Ureter (tissue), 1 donor: ENCODE data around the gene ADAM10. TPM values are rescaled to one million over a fixed set of nuclear protein-coding genes. Genes with fewer than 3 reads are reported as not detected.

Experiments used
- DNase-seq: peaks from one replicate; pipeline ENCODE4 v3.0.0-alpha.2; 2020; ENCODE audit warnings: low spot score
- total RNA-seq: library from RNA; stranded (reverse); gene quantifications from one replicate; pipeline ENCODE4 v1.2.4, GENCODE V29; 2023
- donor health status: DM: yes; HTN: yes; CAD: no.

ADAM10 gene
- total RNA-seq, 1 donor from 2014 or later = 315 TPM

DNA sequence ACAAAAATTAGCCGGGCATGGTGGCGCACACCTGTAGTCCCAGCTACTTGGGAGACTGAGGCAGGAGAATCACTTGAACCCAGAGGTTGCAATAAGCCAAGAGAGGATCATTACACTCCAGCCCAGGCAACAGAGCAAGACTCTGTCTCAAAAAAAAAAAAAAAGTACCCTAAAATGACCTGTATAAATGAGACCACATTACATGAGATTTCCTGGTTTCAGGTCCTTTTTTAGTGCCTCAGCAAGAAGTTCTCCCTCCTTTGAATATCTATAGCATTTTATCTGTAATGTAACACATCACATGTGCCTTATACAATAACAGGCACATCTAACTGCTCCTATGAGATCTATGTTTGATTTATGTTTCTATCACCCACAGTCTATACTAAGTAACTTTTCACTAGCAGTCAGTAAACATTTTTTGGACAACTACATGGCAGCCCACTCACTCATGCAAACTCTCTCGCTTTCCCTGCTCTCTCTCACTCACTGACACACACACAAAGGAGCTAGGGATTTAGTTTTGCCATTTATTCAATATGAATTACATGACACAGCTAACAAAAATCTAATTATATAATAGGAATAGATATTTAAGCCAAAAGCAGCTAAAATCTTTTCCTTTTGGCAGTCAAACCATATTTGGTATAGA lies 34.1 kb downstream of the ADAM10 start:
- DNase-seq = no peak

DNA sequence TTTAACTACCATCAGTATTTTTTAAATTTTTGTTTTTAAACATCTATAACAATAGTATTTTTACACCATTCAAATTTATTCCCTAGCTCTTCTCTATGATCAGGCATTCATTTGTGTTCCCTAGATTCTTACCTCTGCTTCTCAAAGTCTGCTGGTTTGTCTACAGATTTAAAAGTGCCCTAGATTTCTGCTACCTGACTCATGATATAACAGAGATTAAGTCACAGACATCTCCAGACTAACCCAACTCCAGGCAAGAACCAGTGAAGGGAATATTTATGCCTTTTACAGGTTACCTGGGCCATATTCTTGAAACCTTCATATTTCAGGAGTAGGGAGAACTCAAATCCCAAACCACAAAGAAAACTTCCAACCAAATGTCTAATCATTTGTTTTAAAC lies 38.8 kb downstream of the ADAM10 start:
- no peak for DNase-seq

- DNase-seq = no peak
These were observed 42.1 kb downstream of the ADAM10 start for GRCh38 chr15:58707397-58707796.

DNA sequence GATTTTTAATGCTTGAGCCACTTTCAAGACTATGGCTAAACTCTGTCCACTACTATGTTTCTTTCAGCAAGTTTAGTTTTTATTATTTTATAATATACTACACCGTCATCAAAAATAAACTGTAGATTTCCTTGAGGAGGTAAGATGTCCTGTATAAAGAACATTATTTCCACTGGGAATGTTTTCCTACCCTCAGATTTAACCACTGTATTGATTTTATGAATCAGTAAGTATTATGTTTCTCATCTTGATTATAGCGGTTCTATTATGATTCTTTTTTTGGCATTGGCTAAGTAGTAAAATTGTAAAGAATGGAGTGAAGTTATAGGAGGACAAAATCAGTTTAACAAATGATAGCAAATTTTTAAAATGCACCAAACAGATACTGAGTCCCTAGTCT lies 44.4 kb downstream of the ADAM10 start:
- DNase-seq = no peak

GRCh38 chr15:58704155-58704865 lies 45.2 kb downstream of the ADAM10 start:
- DNase-seq = no peak

GRCh38 chr15:58703610-58704009 lies 45.9 kb downstream of the ADAM10 start:
- DNase-seq = no peak

- no peak for DNase-seq
These were observed 47.3 kb downstream of the ADAM10 start for GRCh38 chr15:58702233-58702632.

DNA sequence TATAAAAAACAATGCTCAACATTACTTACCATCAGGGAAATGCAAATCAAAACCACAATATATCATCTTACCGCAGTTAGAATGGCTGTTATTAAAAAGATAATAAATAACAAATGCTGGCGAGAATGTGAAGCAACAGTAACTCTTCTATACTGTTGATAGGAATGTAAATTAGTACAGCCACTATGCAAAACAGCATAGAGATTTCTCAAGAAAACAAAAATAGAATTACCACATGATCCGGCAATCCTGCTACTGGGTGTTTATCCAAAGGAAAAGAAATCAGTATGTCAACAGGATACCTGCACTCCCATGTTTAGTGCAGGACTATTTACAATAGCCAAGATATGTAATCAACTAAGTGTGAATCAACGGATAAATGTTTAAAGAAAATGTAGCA lies 48.1 kb downstream of the ADAM10 start:
- no peak for DNase-seq

DNA sequence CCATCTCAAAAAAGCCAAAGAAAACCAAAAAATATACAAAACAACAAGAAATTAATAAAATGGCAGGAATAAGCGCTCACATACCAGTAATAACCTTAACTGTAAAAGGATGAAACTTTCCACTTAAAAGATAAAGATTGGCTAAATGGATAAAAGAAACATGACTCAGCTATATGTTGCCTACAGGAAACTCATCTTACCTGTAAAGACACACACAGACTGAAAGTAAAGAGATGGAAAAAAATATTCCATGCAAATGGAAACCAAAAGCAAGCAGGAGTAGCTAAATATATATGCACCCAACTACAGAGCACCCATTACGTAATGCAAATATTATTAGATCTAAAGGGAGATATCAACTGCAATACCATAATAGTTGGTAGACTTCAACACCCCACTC lies 49.7 kb downstream of the ADAM10 start:
- no peak for DNase-seq

DNA sequence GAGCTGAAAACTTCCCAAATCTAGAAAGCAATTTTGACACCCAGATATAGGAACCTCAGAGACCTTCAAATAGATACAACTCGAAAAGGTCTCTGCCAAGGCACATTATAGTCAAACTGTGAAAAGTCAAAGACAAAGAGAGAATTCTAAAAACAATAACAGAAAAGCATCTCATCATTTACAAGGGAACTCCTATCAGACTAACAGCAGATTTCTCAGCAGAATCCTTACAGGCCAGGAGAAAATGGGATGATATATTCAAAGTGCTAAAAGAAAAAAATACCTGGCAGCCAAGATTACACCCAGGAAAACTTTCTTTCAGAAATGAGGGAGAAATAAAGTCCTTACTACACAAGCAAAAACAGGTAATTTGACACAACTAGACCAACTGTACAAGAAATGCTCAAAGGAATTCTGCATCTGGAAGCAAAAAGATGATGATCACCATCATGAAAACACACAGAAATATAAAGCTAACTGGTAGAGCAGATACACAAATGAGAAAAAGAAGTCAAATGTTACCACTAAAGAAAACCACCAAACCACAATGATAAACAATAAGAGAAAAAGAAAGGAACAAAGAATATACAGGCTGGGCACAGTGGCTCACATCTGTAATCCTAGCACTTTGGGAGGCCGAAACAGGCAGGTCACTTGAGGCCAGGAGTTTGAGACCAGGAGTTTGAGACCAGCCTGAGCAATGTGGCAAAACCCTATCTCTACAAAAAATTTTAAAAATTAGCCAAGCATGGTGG lies 50.4 kb downstream of the ADAM10 start:
- no peak for DNase-seq

DNA sequence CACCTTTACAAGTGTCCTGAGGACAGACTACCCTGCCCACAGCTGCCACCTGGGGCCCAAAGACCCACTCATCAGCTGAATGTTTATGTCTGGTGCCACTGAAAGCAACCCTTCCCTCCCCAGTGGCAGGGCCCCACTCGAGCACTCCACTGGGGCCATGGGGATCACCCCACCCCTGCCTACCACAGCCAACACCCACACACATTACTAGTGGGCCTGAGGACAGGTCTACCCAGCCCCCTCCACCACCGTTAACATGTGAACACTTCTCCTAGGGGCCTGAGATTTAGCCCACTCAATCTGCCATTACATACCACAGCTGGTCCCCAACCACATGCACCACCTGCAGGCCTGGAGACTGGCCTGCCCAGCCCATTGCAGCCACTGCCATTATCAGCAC lies 52.3 kb downstream of the ADAM10 start:
- no peak for DNase-seq

DNA sequence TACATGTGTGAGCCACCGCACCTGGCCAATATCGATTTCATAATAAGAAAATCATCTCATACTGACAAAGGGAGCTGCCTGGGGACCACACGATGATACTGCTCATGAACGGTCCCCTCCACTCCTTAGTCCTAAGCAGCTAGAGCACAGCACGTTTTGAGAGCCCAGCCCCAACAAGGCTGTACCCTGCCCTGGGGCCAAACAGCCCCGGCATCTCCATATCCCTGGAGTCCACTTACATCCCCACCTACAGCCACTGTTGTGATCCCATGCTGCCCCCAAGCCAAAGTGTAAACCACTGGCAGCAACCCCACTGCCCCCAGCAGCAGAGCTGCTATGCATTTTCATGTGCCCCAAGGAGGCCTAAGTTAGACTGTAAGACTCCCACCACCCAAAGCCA lies 52.8 kb downstream of the ADAM10 start:
- no peak for DNase-seq

DNA sequence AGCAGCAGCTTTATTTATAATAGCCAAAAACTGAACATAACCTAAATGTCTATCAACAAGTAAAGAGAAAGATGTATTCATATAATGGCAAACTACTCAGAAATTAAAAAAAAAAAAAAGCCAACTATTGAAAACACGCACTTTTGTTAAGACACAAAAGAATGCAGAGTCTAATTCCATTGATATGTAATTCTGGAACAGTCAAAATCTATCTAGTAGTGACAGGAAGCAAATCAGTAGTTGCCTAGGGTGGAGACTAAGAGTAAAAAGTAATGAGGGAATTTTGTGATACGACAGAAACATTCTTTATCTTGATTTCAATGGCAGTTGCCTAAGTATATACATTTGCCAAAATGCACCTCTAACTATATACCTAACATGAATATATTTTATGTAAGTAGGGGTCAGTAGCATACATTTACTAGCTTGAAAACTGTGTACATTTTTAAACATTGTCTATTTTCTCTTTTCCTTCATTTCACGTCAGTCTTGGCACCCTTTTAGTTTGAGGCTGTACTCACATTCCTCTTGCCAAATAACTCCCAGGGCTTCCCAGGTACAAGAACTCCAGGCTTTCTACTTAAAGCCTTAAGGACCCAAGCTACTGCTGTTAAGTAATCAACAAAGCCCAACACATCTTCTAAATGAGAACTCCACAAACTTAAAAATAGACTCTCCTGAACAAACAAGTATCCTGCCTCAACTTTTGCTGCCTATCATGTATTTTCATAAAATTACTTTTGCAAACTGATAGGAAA lies 54.7 kb downstream of the ADAM10 start:
- DNase-seq = no peak

GRCh38 chr15:58690703-58691102 lies 58.8 kb downstream of the ADAM10 start:
- no peak for DNase-seq

DNA sequence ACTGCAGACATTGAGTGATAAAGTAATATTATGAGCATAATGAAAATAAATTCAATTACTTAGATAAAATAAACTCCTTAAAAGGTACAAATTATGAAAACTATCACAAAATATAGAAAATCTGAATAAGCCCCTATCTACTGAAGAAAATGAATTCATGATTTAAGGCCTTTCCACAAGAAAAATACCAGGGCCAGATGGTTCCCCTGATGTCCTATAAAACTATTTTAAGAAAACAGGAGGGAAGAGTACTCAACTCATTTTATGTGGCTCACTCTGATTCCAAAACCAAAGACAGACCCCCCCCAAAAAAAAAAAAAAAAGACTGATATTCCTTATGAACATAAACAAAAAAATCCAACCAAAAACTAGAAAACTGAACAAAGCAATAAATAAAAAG lies 59.9 kb downstream of the ADAM10 start:
- no peak for DNase-seq

- DNase-seq = no peak
These were observed 63.2 kb downstream of the ADAM10 start for GRCh38 chr15:58686286-58686685.

DNA sequence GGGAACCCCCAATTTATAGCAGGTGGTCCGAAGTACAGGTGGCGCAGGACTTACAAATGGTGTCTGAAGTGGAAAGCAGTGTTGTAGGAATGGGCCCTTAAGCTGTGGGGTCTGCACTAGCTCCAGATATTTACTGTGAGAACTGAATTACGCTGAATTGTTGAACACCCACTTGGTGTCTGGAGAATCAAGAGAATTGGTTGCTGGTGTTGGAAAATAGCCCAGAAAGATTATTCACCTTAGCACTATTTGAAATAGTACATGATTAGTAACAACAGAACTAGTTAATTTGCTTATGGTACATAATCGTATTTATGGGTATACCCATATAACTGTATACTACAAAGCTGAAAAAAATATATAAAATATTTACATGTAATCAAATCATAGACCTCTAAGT lies 64.8 kb downstream of the ADAM10 start:
- no peak for DNase-seq

DNA sequence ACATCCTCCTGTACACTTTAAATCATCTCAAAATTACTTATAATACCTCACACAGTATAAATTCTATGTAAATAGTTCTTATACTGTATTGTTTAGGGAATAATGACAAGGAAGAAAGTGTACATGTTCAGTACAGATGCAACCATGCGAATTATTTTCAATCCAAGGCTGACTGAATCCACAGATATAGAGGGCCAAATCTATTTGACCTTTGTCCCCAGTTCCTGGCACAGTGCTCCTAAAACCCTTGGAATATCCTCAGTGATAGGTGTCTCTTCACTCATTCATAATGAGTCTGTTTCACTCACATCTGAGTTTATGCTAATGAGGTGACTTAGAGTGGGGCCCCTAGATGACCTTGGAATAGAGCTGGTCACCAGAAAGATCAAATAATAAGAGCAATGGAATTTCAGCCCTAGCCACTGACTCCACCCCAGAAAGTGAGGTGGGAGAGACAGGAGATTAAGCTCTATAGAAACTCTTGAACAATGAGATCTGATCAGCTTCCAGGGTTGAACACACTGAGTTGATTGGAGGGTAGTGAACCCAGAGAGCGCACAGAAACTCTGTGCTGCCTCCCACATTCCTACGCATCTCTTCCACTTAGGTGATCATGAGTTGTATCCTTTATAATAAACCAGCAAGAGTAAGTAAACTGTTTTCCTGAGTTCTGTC lies 65.3 kb downstream of the ADAM10 start:
- no peak for DNase-seq

DNA sequence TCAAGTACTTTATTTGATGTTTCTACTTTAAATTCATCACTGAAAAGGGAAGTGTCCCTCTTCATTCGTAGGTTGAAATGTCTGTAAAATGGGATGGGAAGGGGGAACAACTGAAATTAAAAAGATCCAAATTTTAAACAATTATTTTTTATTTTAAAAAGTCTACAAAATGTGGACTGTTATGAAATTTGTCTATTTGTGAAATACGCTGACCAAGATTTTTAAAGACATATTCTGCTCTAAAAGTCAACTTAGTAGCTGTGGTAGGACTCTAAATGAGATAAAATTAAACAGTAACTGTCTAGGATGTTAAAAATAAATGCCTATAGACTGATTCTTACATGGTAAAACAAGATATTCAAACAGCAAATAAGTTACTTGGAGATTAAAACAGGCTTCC lies 67.3 kb downstream of the ADAM10 start:
- no peak for DNase-seq

DNA sequence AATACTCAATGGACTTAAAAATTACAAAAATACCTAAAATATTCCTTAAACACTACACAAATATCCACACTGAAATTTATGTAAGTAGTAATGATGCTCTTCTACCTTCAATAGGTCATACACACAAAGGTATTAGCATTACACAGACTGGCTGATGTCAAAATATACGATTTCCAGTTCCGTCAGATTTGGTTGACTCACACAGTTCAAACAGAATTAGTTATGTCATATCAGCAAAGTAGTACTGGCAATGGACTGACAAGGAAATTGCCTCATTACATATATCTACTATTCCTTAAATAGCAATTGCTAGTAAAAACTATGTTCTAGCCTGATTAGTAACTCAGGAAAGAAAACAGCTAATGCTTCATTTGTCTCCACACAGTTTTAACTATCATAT lies 70.8 kb downstream of the ADAM10 start:
- DNase-seq = no peak

- no peak for DNase-seq
These were observed 72.1 kb downstream of the ADAM10 start for GRCh38 chr15:58677426-58677825.

- DNase-seq = no peak
These were observed 72.7 kb downstream of the ADAM10 start for GRCh38 chr15:58676766-58677165.
